Panc1 (cell line): ENCODE data around the gene DCC.

Experiments
- POLR2AphosphoS5 ChIP-seq: IDR thresholded peaks from 2 replicates; pipeline ENCODE4 v1.6.1; 2012; ENCODE audit warnings: mild to moderate bottlenecking, low read depth, low read length, moderate library complexity
- SIN3A ChIP-seq: IDR thresholded peaks from 2 replicates; pipeline ENCODE4 v1.6.1; 2012; ENCODE audit warnings: low read depth, mild to moderate bottlenecking, low read length, moderate library complexity, borderline replicate concordance; ENCODE audit not compliant: insufficient read depth
- TCF7L2 ChIP-seq: IDR thresholded peaks from 2 replicates; pipeline ENCODE4 v1.6.1; 2011; ENCODE audit warnings: mild to moderate bottlenecking, low read depth, low read length, inconsistent platforms
- TF ChIP-seq, protein P1 (sequence below): fragments of 450-650 bp; IDR thresholded peaks from 2 replicates; pipeline ENCODE4 v1.5.1; 2017; ENCODE audit warnings: mild to moderate bottlenecking
- TF ChIP-seq, protein P2 (sequence below), 2 experiments: IDR thresholded peaks; 2 replicates each; pipeline ENCODE4 v1.6.1; 2011 to 2012; ENCODE audit warnings: low read depth in 2 of 2, control low read depth in 1 of 2, low read length in 1 of 2, mild to moderate bottlenecking in 1 of 2, moderate library complexity in 1 of 2; ENCODE audit not compliant: insufficient read depth in 1 of 2

DNA sequence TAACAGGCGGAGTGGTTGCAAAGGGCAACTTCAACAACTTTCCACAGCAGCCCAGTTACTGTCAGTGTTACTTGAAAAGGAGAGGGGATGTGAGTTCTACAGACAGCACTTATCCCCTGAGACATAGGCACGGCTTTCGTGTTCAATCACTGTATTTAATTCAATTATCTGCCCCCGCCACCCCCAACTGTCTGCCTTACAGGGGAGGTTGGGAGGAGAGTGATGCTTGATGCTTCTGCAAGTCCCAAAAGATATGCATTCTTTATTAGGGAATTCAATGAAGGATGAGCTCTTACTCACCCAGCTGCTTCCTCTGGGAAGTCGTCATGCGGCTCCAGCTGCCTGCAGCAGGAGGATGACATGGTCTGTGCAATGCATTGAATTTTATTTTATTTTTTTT is 639.9 kb downstream of the DCC start:
- TF ChIP-seq, protein P1, sequence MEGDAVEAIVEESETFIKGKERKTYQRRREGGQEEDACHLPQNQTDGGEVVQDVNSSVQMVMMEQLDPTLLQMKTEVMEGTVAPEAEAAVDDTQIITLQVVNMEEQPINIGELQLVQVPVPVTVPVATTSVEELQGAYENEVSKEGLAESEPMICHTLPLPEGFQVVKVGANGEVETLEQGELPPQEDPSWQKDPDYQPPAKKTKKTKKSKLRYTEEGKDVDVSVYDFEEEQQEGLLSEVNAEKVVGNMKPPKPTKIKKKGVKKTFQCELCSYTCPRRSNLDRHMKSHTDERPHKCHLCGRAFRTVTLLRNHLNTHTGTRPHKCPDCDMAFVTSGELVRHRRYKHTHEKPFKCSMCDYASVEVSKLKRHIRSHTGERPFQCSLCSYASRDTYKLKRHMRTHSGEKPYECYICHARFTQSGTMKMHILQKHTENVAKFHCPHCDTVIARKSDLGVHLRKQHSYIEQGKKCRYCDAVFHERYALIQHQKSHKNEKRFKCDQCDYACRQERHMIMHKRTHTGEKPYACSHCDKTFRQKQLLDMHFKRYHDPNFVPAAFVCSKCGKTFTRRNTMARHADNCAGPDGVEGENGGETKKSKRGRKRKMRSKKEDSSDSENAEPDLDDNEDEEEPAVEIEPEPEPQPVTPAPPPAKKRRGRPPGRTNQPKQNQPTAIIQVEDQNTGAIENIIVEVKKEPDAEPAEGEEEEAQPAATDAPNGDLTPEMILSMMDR = no peak
- TF ChIP-seq, protein P2, sequence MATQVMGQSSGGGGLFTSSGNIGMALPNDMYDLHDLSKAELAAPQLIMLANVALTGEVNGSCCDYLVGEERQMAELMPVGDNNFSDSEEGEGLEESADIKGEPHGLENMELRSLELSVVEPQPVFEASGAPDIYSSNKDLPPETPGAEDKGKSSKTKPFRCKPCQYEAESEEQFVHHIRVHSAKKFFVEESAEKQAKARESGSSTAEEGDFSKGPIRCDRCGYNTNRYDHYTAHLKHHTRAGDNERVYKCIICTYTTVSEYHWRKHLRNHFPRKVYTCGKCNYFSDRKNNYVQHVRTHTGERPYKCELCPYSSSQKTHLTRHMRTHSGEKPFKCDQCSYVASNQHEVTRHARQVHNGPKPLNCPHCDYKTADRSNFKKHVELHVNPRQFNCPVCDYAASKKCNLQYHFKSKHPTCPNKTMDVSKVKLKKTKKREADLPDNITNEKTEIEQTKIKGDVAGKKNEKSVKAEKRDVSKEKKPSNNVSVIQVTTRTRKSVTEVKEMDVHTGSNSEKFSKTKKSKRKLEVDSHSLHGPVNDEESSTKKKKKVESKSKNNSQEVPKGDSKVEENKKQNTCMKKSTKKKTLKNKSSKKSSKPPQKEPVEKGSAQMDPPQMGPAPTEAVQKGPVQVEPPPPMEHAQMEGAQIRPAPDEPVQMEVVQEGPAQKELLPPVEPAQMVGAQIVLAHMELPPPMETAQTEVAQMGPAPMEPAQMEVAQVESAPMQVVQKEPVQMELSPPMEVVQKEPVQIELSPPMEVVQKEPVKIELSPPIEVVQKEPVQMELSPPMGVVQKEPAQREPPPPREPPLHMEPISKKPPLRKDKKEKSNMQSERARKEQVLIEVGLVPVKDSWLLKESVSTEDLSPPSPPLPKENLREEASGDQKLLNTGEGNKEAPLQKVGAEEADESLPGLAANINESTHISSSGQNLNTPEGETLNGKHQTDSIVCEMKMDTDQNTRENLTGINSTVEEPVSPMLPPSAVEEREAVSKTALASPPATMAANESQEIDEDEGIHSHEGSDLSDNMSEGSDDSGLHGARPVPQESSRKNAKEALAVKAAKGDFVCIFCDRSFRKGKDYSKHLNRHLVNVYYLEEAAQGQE (IDR thresholded peaks at IDR 0.05; ENCODE audit: insufficient read depth in 1 of 2, low read depth in 2 of 2, low read length in 1 of 2) = no peak
- TF ChIP-seq POLR2AphosphoS5 = no peak
- TF ChIP-seq SIN3A = no peak
- TF ChIP-seq TCF7L2 = no peak
